Liver (tissue), 9 donors: ENCODE measurements around the gene CPED1. TPM values are rescaled to one million over a fixed set of nuclear protein-coding genes. Genes with fewer than 3 reads are reported as not detected.

Experiments
- DNase-seq: peaks from one replicate; pipeline ENCODE4 v3.0.0-alpha.2; 2017; ENCODE audit warnings: low spot score
- H3K27ac ChIP-seq, 2 donors: one replicate each; pipeline ENCODE4 v1.7.0; 2013; ENCODE audit warnings: inconsistent platforms in 2 of 2, low read length in 2 of 2, control low read depth in 1 of 2, low read depth in 1 of 2, mild to moderate bottlenecking in 1 of 2
- H3K27me3 ChIP-seq, 4 donors: one replicate each; pipeline versions ENCODE4 v1.6.1 to v1.7.0; 2013; ENCODE audit warnings: low read length in 3 of 4, inconsistent platforms in 1 of 4, mild to moderate bottlenecking in 1 of 4, moderate library complexity in 1 of 4; ENCODE audit not compliant: control insufficient read depth in 4 of 4, insufficient read depth in 4 of 4
- H3K36me3 ChIP-seq, 4 donors: one replicate each; pipeline versions ENCODE4 v1.6.1 to v1.7.0; 2013; ENCODE audit warnings: low read length in 3 of 4, mild to moderate bottlenecking in 3 of 4, low read depth in 1 of 4, moderate library complexity in 1 of 4; ENCODE audit not compliant: control insufficient read depth in 4 of 4, insufficient read depth in 3 of 4
- H3K4me1 ChIP-seq, 4 donors: one replicate each; pipeline versions ENCODE4 v1.6.1 to v1.7.0; 2013; ENCODE audit warnings: low read length in 3 of 4, mild to moderate bottlenecking in 3 of 4, moderate library complexity in 1 of 4; ENCODE audit not compliant: control insufficient read depth in 4 of 4, insufficient read depth in 4 of 4
- H3K4me3 ChIP-seq, 3 donors: one replicate each; pipeline versions ENCODE4 v1.6.1 to v1.7.0; 2013; ENCODE audit warnings: low read length in 3 of 3, control low read depth in 1 of 3, low read depth in 1 of 3, mild to moderate bottlenecking in 1 of 3
- H3K9ac ChIP-seq, 2 donors: one replicate each; pipeline ENCODE4 v1.7.0; 2013; ENCODE audit warnings: low read length in 2 of 2, mild to moderate bottlenecking in 2 of 2, moderate library complexity in 2 of 2, control low read depth in 1 of 2, low read depth in 1 of 2
- H3K9me3 ChIP-seq, 4 donors: one replicate each; pipeline versions ENCODE4 v1.6.1 to v1.7.0; 2013; ENCODE audit warnings: low read length in 3 of 4; ENCODE audit not compliant: control insufficient read depth in 4 of 4
- ATF3 ChIP-seq: IDR thresholded peaks from 2 replicates; pipeline ENCODE4 v1.6.1; 2016; ENCODE audit warnings: antibody characterized with exemption
- CTCF ChIP-seq: fragments of 150-350 bp; IDR thresholded peaks from 2 replicates; pipeline ENCODE4 v1.5.1; 2017; ENCODE audit warnings: improper control_type of control experiment, low read depth, low read length; ENCODE audit not compliant: missing input control
- EGR1 ChIP-seq, 2 donors: IDR thresholded peaks; 2 replicates each; pipeline ENCODE4 v1.6.1; 2016 to 2018; ENCODE audit warnings: antibody characterized with exemption in 2 of 2, low read depth in 2 of 2
- FOXA1 ChIP-seq: IDR thresholded peaks from 2 replicates; pipeline ENCODE4 v1.6.1; 2016; ENCODE audit warnings: antibody characterized with exemption
- FOXA2 ChIP-seq: IDR thresholded peaks from 2 replicates; pipeline ENCODE4 v1.6.1; 2016; ENCODE audit warnings: antibody characterized with exemption
- HNF4A ChIP-seq, 2 donors: conservative IDR thresholded peaks; 2 replicates each; pipeline ENCODE4 v1.6.1; 2016; ENCODE audit warnings: antibody characterized with exemption in 2 of 2, mild to moderate bottlenecking in 2 of 2
- HNF4G ChIP-seq: IDR thresholded peaks from 2 replicates; pipeline ENCODE4 v1.6.1; 2016; ENCODE audit warnings: antibody characterized with exemption
- JUND ChIP-seq, 2 donors: IDR thresholded peaks; 2 replicates each; pipeline ENCODE4 v1.6.1; 2016; ENCODE audit warnings: antibody characterized with exemption in 2 of 2
- RXRA ChIP-seq, 2 donors: IDR thresholded peaks; 2 replicates each; pipeline ENCODE4 v1.6.1; 2017 to 2018; ENCODE audit warnings: antibody characterized with exemption in 2 of 2, mild to moderate bottlenecking in 1 of 2
- SP1 ChIP-seq: IDR thresholded peaks from 2 replicates; pipeline ENCODE4 v1.6.1; 2018; ENCODE audit warnings: antibody characterized with exemption, mild to moderate bottlenecking
- TAF1 ChIP-seq: conservative IDR thresholded peaks from 2 replicates; pipeline ENCODE4 v1.6.1; 2016; ENCODE audit warnings: antibody characterized with exemption, mild to moderate bottlenecking
- YY1 ChIP-seq: IDR thresholded peaks from 2 replicates; pipeline ENCODE4 v1.6.1; 2016; ENCODE audit warnings: antibody characterized with exemption, mild to moderate bottlenecking
- WGBS: extraction: QIAGEN DNeasy Blood & Tissue Kit; methylation state at CpG from one replicate; pipeline ENCODE4 v1.1.7; 2013; 5-methylcytosine and 5-hydroxymethylcytosine counted together
- polyA plus RNA-seq, 2 donors: library from polyadenylated mRNA; stranded (reverse) in 1 of 2; unstranded in 1 of 2; fragments of 200-250 nt in 1 of 2; fragments of >200 nt in 1 of 2; fragmentation: Nextera tagmentation in 1 of 2; extraction: Ambion mirVana in 1 of 2; gene quantifications; one replicate each; pipeline versions ENCODE4 v1.2.1 to v1.2.3, GENCODE V29; 2013 to 2015
- total RNA-seq, 2 donors: library from RNA; depleted of rRNA; stranded (reverse); fragments of >200 nt; gene quantifications; one replicate each; pipeline ENCODE4 v1.2.3, GENCODE V29; 2014
- TF ChIP-seq, protein P1 (sequence below): IDR thresholded peaks from 2 replicates; pipeline ENCODE4 v1.6.1; 2016; ENCODE audit warnings: antibody characterized with exemption
- TF ChIP-seq, protein P2 (sequence below): IDR thresholded peaks from 2 replicates; pipeline ENCODE4 v1.6.1; 2016; ENCODE audit warnings: antibody characterized with exemption
- donor health status: healthy.
- donor health status: healthy.
- donor health status: healthy.
- donor health status: healthy.
- donor health status: healthy.

Gene CPED1
- total and polyA plus RNA-seq, 4 donors, result 8.5 to 58.0 (median 14.6) TPM

DNA sequence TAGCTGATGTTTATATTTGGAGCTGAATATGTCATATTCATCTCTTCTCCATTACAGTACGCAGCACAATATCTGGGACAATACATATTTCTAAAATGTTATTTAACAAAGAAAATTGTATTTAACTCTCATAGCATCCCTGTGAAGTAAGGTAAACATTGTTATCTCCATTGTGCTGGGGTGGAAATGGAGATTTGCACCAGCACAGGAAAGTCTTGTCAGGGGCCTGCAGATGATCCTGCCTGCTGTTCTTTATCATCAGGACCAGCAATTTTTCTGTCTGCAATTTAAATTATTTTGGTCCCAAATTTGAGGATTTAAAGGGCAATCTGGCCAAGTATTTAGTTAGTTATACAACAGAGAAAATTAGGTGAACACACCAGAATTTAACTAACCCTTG is 144.4 kb downstream of the CPED1 start:
- H3K27me3 ChIP-seq, result no peaks in the 10 kb centered on the region
- H3K9me3 ChIP-seq, result no peaks in the 10 kb centered on the region
- no peak overlapping the region for H3K9ac ChIP-seq
- peaks cover 0 to 7% (median 2%) of the 10 kb centered on the region in 4 donors for H3K4me1 ChIP-seq
- H3K36me3 ChIP-seq, result peaks cover 2 to 7% (median 5%) of the 10 kb centered on the region in 4 donors
- DNase-seq, result no peak
- no peak overlapping the region for H3K27ac ChIP-seq
- TF ChIP-seq TAF1 (no peak), FOXA1 (no peak), ATF3 (no peak), RXRA (IDR thresholded peaks at IDR 0.05) (no peak), YY1 (no peak), SP1 (no peak), HNF4G (no peak), HNF4A (conservative IDR thresholded peaks at IDR 0.05) (no peak), CTCF (no peak), JUND (IDR thresholded peaks at IDR 0.05) (no peak), FOXA2 (no peak)
- TF ChIP-seq, protein P1, sequence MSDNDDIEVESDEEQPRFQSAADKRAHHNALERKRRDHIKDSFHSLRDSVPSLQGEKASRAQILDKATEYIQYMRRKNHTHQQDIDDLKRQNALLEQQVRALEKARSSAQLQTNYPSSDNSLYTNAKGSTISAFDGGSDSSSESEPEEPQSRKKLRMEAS, result no peak
- TF ChIP-seq, protein P2, sequence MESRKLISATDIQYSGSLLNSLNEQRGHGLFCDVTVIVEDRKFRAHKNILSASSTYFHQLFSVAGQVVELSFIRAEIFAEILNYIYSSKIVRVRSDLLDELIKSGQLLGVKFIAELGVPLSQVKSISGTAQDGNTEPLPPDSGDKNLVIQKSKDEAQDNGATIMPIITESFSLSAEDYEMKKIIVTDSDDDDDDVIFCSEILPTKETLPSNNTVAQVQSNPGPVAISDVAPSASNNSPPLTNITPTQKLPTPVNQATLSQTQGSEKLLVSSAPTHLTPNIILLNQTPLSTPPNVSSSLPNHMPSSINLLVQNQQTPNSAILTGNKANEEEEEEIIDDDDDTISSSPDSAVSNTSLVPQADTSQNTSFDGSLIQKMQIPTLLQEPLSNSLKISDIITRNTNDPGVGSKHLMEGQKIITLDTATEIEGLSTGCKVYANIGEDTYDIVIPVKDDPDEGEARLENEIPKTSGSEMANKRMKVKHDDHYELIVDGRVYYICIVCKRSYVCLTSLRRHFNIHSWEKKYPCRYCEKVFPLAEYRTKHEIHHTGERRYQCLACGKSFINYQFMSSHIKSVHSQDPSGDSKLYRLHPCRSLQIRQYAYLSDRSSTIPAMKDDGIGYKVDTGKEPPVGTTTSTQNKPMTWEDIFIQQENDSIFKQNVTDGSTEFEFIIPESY, result no peak
- WGBS, result 0% methylated on average over 1 of the region's 1 CpG
- H3K4me3 ChIP-seq, result no peak overlapping the region

DNA sequence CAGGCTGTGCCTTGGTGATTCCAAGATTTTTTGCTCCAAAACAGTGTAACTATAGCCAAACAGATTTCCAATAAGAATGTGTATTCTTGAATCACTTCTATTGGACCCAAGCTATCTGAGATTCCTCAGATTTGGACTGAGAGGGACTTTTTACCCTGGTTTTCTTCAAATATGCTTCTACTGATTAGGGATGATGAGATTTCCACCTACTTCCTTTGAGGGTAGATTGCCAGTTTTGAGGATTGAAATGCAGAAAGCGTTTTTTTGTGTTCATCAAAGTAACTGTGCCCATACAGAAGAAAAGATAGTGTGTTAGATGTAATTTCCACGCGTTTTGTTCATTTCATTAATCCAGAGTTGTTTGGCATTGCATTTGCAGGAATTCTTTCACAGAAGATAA is 144.9 kb downstream of the CPED1 start:
- no peak overlapping the region for H3K27ac ChIP-seq
- peaks cover 0 to 3% (median 0%) of the 10 kb centered on the region in 4 donors for H3K4me1 ChIP-seq
- no peak overlapping the region for H3K4me3 ChIP-seq
- no peak for TF ChIP-seq EGR1 (IDR thresholded peaks at IDR 0.05; ENCODE audit: low read depth in 2 of 2)
- no peak for TF ChIP-seq FOXA2
- no peak for TF ChIP-seq CTCF
- H3K9ac ChIP-seq, result no peak overlapping the region
- no peak for DNase-seq
- peaks cover 2 to 7% (median 5%) of the 10 kb centered on the region in 4 donors for H3K36me3 ChIP-seq
- 94% methylated on average over 3 of the region's 3 CpGs for WGBS
- H3K27me3 ChIP-seq, result no peaks in the 10 kb centered on the region
- H3K9me3 ChIP-seq, result no peaks in the 10 kb centered on the region
